ENCODE measurements around the gene CEP63.

- TF ChIP-seq EZH2 (IDR thresholded peaks at IDR 0.05; ENCODE audit: borderline replicate concordance, low read length) (no peak), CTCF (conservative IDR thresholded peaks at IDR 0.05 in 1 of 2, IDR thresholded peaks at IDR 0.05 in 1 of 2; ENCODE audit: extremely low read depth in 1 of 2, insufficient read depth in 1 of 2, low read depth in 1 of 2, low read length in 2 of 2) (no peak)
Measured at GRCh38 chr3:134542287-134542958, 56.6 kb downstream of the CEP63 start.

All from mammary epithelial cell (primary cell).